KMS-11 (cell line): ENCODE data around the gene FEN1.

Experiments used
- H2AFZ ChIP-seq: fragments of 200-600 bp; sonication (generic); 2 replicates; pipeline ENCODE4 v1.6.1; 2016; ENCODE audit warnings: antibody characterized with exemption, mixed run types, low read depth
- H3K27ac ChIP-seq: fragments of 200-600 bp; sonication (generic); 2 replicates; pipeline ENCODE4 v1.6.1; 2016; ENCODE audit warnings: mild to moderate bottlenecking, mixed run types
- H3K27me3 ChIP-seq: fragments of 200-600 bp; sonication (generic); 2 replicates; pipeline ENCODE4 v1.6.1; 2017; ENCODE audit warnings: mild to moderate bottlenecking, low read depth, mixed run types, moderate library complexity; ENCODE audit not compliant: insufficient read depth
- H3K36me3 ChIP-seq: fragments of 200-600 bp; sonication (generic); 2 replicates; pipeline ENCODE4 v1.6.1; 2017; ENCODE audit warnings: mild to moderate bottlenecking, mixed run types; ENCODE audit not compliant: insufficient read depth
- H3K4me1 ChIP-seq: fragments of 200-600 bp; sonication (generic); 2 replicates; pipeline ENCODE4 v1.6.1; 2016; ENCODE audit warnings: mild to moderate bottlenecking, low read depth, mixed run types; ENCODE audit not compliant: poor library complexity, severe bottlenecking
- H3K4me2 ChIP-seq: fragments of 200-600 bp; sonication (generic); 2 replicates; pipeline ENCODE4 v1.7.0; 2016; ENCODE audit warnings: mild to moderate bottlenecking, mixed run types
- H3K4me3 ChIP-seq: fragments of 200-600 bp; sonication (generic); IDR thresholded peaks from 2 replicates; pipeline ENCODE4 v1.6.1; 2017; ENCODE audit warnings: low read depth, low read length, mixed read lengths; ENCODE audit not compliant: insufficient read depth
- H3K79me2 ChIP-seq: fragments of 200-600 bp; sonication (generic); 2 replicates; pipeline ENCODE4 v1.6.1; 2016; ENCODE audit warnings: low read depth, mixed run types; ENCODE audit not compliant: insufficient read depth
- H3K9ac ChIP-seq: fragments of 200-600 bp; sonication (generic); 2 replicates; pipeline ENCODE4 v1.6.1; 2016; ENCODE audit warnings: mild to moderate bottlenecking, mixed run types
- H4K20me1 ChIP-seq: fragments of 200-600 bp; sonication (generic); 2 replicates; pipeline ENCODE4 v1.6.1; 2016; ENCODE audit warnings: mild to moderate bottlenecking, mixed run types; ENCODE audit not compliant: insufficient read depth
- CTCF ChIP-seq: fragments of 200-600 bp; sonication (generic); conservative IDR thresholded peaks from 2 replicates; pipeline ENCODE4 v1.6.1; 2017; ENCODE audit warnings: low read depth, mild to moderate bottlenecking, antibody characterized with exemption, low read length, moderate library complexity, mixed read lengths

FEN1 gene

GRCh38 chr11:61826930-61827570 is 34.3 kb downstream of the FEN1 start:
- Histone ChIP-seq H3K4me3 (no peak overlapping the region), H3K4me2 (no peak overlapping the region), H3K79me2 (no peaks in the 10 kb centered on the region), H3K9ac (no peak overlapping the region), H4K20me1 (no peaks in the 10 kb centered on the region), H2AFZ (no peak overlapping the region), H3K27ac (no peak overlapping the region), H3K36me3 (no peaks in the 10 kb centered on the region), H3K27me3 (peaks cover 6% of the 10 kb centered on the region; the same call in 1 of the 2 replicates), H3K4me1 (no peaks in the 10 kb centered on the region)
- TF ChIP-seq CTCF, result no peak

GRCh38 chr11:61827571-61828378 is 35.1 kb downstream of the FEN1 start, which contains the start of gene FADS2:
Gene FADS2 (plus strand): TSS chr11:61828300. CDS start chr11:61828391, 91 bp downstream.
- Histone ChIP-seq H3K9ac (no peak within 1 kb of the TSS), H3K36me3 (no peaks in the 10 kb centered on the region), H3K4me1 (no peaks in the 10 kb centered on the region), H3K4me2 (no peak within 1 kb of the TSS), H4K20me1 (no peaks in the 10 kb centered on the region), H2AFZ (no peak within 1 kb of the TSS), H3K27me3 (peaks cover 6% of the 10 kb centered on the region; the same call in 1 of the 2 replicates), H3K4me3 (no peak within 1 kb of the TSS), H3K79me2 (no peaks in the 10 kb centered on the region), H3K27ac (no peak within 1 kb of the TSS)
- TF ChIP-seq CTCF, result no peak

GRCh38 chr11:61828379-61828628 is 35.6 kb downstream of the FEN1 start:
- H3K4me3 ChIP-seq, result no peak overlapping the region
- no peaks in the 10 kb centered on the region for H4K20me1 ChIP-seq
- H3K9ac ChIP-seq, result no peak overlapping the region
- H2AFZ ChIP-seq, result no peak overlapping the region
- no peaks in the 10 kb centered on the region for H3K79me2 ChIP-seq
- no peaks in the 10 kb centered on the region for H3K4me1 ChIP-seq
- TF ChIP-seq CTCF, result no peak
- no peak overlapping the region for H3K27ac ChIP-seq
- no peaks in the 10 kb centered on the region for H3K36me3 ChIP-seq
- no peak overlapping the region for H3K4me2 ChIP-seq
- peaks cover 6% of the 10 kb centered on the region; the same call in 1 of the 2 replicates for H3K27me3 ChIP-seq

GRCh38 chr11:61828629-61829407 is 36.1 kb downstream of the FEN1 start:
- H3K79me2 ChIP-seq, result no peaks in the 10 kb centered on the region

More at GRCh38 chr11:61828629-61829407, 36.1 kb downstream of the FEN1 start:
- Histone ChIP-seq H3K9ac (no peak overlapping the region), H3K4me3 (no peak overlapping the region), H4K20me1 (no peaks in the 10 kb centered on the region), H3K27ac (no peak overlapping the region), H3K4me1 (no peaks in the 10 kb centered on the region), H3K27me3 (peaks cover 6% of the 10 kb centered on the region; the same call in 1 of the 2 replicates), H2AFZ (no peak overlapping the region), H3K36me3 (no peaks in the 10 kb centered on the region), H3K4me2 (no peak overlapping the region)
- no peak for TF ChIP-seq CTCF
